Measurements from ENCODE around the gene CCL2. TPM values are rescaled to one million over a fixed set of nuclear protein-coding genes. Genes with fewer than 3 reads are reported as not detected.

CCL2 gene
- total RNA-seq, 1 experiment from 2014 or later: not detected

DNA sequence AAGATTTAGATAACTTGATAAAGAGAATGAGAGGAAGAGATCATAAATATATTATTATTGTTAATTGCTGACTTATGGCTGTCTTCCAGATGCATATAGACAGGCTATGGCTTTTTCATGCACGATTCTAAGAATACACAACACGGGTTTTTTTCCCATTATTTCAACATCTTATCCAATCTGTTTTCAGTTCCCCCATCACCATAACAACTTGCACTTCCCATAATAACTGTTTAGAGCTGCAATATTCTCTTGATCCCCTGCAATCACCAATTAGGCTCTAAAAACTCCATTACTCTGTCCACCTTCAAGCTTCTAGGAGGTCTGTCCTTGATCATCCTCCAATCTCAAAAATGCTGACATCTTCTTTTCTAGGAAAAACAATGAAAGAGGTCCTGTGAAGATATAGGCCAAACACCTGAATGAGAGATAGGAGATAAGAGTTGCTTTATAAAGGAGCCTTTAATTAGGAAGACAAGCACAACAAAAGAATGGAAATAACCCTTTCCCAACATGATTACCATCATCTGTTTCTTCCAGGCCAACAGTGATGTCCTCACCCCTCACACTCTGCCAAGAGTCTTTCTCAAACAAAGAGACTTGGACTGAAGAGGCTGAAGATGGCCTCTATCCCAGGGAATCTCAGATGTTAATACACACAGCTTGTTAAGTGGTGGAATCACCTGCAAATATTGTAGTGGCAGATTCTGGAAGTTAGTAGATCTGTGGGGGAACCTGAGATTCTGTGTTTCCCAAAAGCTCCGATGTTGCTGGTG is 32.2 kb upstream of the CCL2 start:
- H3K9me3 ChIP-seq (ENCODE audit: insufficient read depth, low read depth): no peaks in the 10 kb centered on the region
- H3K36me3 ChIP-seq (ENCODE audit: low read depth): no peaks in the 10 kb centered on the region
- H3K79me2 ChIP-seq (ENCODE audit: low read depth): no peaks in the 10 kb centered on the region
- no peaks in the 10 kb centered on the region for H3F3A ChIP-seq (ENCODE audit: insufficient read depth, low read depth)
- no TSS peak for BruUV-seq (replicated peaks)
- intact Hi-C loops (cut with micrococcal nuclease; ENCODE audit: unreplicated experiment): no loop called here
- H3K9me2 ChIP-seq (ENCODE audit: insufficient read depth): no peaks in the 10 kb centered on the region
- no peaks in the 10 kb centered on the region for H4K20me1 ChIP-seq (ENCODE audit: insufficient read depth)
- H3K4me3 ChIP-seq: no peak overlapping the region
- no peak overlapping the region for H3K27ac ChIP-seq
- H2AFZ ChIP-seq: no peak overlapping the region
- POLR2A ChIA-PET (ENCODE audit: unreplicated experiment): no interaction called here
- CTCF ChIA-PET: no interaction called here
- no peaks in the 10 kb centered on the region for H3K4me1 ChIP-seq (replicated peaks; ENCODE audit: insufficient read depth)
- peaks cover 16% of the 10 kb centered on the region for H3K27me3 ChIP-seq (ENCODE audit: insufficient read depth, low read depth)
- no peak overlapping the region for H3K4me2 ChIP-seq
- no peak for DNase-seq
- TF ChIP-seq, protein P1, sequence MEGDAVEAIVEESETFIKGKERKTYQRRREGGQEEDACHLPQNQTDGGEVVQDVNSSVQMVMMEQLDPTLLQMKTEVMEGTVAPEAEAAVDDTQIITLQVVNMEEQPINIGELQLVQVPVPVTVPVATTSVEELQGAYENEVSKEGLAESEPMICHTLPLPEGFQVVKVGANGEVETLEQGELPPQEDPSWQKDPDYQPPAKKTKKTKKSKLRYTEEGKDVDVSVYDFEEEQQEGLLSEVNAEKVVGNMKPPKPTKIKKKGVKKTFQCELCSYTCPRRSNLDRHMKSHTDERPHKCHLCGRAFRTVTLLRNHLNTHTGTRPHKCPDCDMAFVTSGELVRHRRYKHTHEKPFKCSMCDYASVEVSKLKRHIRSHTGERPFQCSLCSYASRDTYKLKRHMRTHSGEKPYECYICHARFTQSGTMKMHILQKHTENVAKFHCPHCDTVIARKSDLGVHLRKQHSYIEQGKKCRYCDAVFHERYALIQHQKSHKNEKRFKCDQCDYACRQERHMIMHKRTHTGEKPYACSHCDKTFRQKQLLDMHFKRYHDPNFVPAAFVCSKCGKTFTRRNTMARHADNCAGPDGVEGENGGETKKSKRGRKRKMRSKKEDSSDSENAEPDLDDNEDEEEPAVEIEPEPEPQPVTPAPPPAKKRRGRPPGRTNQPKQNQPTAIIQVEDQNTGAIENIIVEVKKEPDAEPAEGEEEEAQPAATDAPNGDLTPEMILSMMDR (conservative IDR thresholded peaks at IDR 0.05): no peak
- no peak for TF ChIP-seq EZH2 (IDR thresholded peaks at IDR 0.05; ENCODE audit: low read depth)

DNA sequence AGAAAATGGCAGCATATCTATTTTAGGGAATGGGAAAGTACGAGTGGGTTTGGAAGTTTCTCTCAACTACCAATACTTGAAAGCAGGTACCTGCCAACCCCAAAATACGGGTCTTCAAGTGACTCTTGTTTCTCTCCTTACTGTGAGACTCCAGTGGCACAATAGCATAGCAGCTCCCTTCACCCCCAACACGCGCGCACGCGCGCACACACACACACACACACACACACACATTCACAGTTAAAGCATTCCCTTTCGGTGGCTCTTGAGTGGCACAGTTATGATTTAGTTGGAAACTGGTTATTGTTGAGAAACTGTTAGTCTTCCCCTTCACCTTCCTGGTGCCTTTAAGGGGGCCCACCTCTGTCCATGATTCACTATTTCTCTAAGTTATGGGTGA is 30.0 kb upstream of the CCL2 start:
- H3K4me1 ChIP-seq (replicated peaks; ENCODE audit: insufficient read depth): no peaks in the 10 kb centered on the region
- no TSS peak for BruUV-seq (replicated peaks)
- H3K9me2 ChIP-seq (ENCODE audit: insufficient read depth): no peaks in the 10 kb centered on the region
- H3K9me3 ChIP-seq (ENCODE audit: insufficient read depth, low read depth): no peaks in the 10 kb centered on the region
- H2AFZ ChIP-seq: no peak overlapping the region
- H3K27me3 ChIP-seq (ENCODE audit: insufficient read depth, low read depth): peaks cover 16% of the 10 kb centered on the region
- POLR2A ChIA-PET (ENCODE audit: unreplicated experiment): no interaction called here
- no peaks in the 10 kb centered on the region for H3F3A ChIP-seq (ENCODE audit: insufficient read depth, low read depth)
- H3K4me2 ChIP-seq: no peak overlapping the region
- intact Hi-C loops (cut with micrococcal nuclease; ENCODE audit: unreplicated experiment): no loop called here
- CTCF ChIA-PET: no interaction called here
- no peaks in the 10 kb centered on the region for H4K20me1 ChIP-seq (ENCODE audit: insufficient read depth)
- H3K79me2 ChIP-seq (ENCODE audit: low read depth): no peaks in the 10 kb centered on the region
- no peak overlapping the region for H3K4me3 ChIP-seq
- TF ChIP-seq, protein P1 (conservative IDR thresholded peaks at IDR 0.05): no peak
- TF ChIP-seq EZH2 (IDR thresholded peaks at IDR 0.05; ENCODE audit: low read depth): no peak
- no peak for DNase-seq
- H3K36me3 ChIP-seq (ENCODE audit: low read depth): no peaks in the 10 kb centered on the region
- H3K27ac ChIP-seq: no peak overlapping the region

DNA sequence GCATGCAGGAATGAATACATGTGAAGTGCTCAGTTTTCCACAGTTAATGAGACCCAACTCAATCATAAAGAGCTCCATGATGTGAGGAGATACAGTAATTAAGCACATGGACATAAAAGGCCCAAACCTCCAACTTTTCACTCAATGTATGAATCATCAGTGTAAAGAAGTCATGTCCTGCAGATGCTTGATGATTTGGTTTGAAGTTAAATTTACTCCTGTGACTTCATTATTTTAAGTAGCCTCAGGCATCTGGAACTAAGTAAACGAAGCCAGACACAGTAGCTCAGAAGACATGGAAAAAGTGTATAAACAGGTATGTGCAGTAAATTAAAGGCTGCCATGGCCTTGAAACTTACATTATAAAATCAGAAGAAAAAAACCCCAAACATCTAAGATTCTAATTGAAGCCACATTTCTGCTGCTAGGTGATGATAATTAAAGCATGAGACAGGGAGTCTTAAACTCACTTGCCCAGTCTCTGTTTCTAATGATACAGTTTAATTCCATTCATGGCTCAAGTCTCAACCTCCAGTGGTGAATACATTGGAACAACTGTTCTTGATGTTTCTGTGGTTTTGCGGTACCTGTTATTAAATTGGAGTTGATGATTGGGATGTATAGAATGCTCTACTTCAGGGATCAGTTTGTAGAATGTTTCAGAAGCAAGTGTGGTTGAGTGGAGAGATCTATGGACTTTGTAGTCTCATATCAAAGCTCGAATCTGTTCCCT is 28.9 kb upstream of the CCL2 start:
- Histone ChIP-seq H4K20me1 (ENCODE audit: insufficient read depth) (no peaks in the 10 kb centered on the region), H3F3A (ENCODE audit: insufficient read depth, low read depth) (no peaks in the 10 kb centered on the region), H2AFZ (no peak overlapping the region), H3K4me1 (replicated peaks; ENCODE audit: insufficient read depth) (no peaks in the 10 kb centered on the region), H3K9me3 (ENCODE audit: insufficient read depth, low read depth) (no peaks in the 10 kb centered on the region), H3K4me2 (no peak overlapping the region), H3K9me2 (ENCODE audit: insufficient read depth) (no peaks in the 10 kb centered on the region), H3K36me3 (ENCODE audit: low read depth) (no peaks in the 10 kb centered on the region), H3K27me3 (ENCODE audit: insufficient read depth, low read depth) (peaks cover 16% of the 10 kb centered on the region), H3K27ac (no peak overlapping the region), H3K4me3 (no peak overlapping the region), H3K79me2 (ENCODE audit: low read depth) (no peaks in the 10 kb centered on the region)
- CTCF ChIA-PET: no interaction called here
- TF ChIP-seq, protein P1 (conservative IDR thresholded peaks at IDR 0.05): no peak
- no peak for TF ChIP-seq EZH2 (IDR thresholded peaks at IDR 0.05; ENCODE audit: low read depth)
- no peak for DNase-seq
- POLR2A ChIA-PET (ENCODE audit: unreplicated experiment): no interaction called here
- intact Hi-C loops (cut with micrococcal nuclease; ENCODE audit: unreplicated experiment): no loop called here
- no TSS peak for BruUV-seq (replicated peaks)

Data from PC-9 (cell line).